ENCODE results near the gene NOPCHAP1. TPM values are rescaled to one million over a fixed set of nuclear protein-coding genes. Genes with fewer than 3 reads are reported as not detected.

The NOPCHAP1 gene
- total and polyA plus RNA-seq, 10 of the 15 experiments (the other 5 are each of a cell fraction or from before 2014, with no cell fraction given) = 28.0 to 115 (median 40.9) TPM

- ChIA-PET CTCF (interaction anchor here (2.0 kb wide), 1 partner anchor 26 kb away, joined by 5 read pairs; no protein-coding TSS in a partner anchor), POLR2A (no interaction called here), RAD21 (ENCODE audit: unreplicated experiment) (interaction anchor here (0.5 to 2.3 kb wide), 3 partner anchors 26 to 70 kb away, joined by 3 to 12 read pairs (median 3); no protein-coding TSS in a partner anchor), SMC1A (ENCODE audit: uncharacterized antibody, unreplicated experiment) (interaction anchor here (1.8 to 4.0 kb wide), 2 partner anchors 25 to 28 kb away, joined by 4 to 24 read pairs; no protein-coding TSS in a partner anchor)
- Histone ChIP-seq H3K79me2 (ENCODE audit: control insufficient read depth, insufficient read depth, low read length) (peaks cover 6% of the 10 kb centered on the region), H3K4me1 (ENCODE audit: control insufficient read depth, insufficient read depth, low read length) (peaks cover 10% of the 10 kb centered on the region), H3K4me2 (ENCODE audit: control insufficient read depth, insufficient read depth) (peak overlapping the region; percentile 61), H4K20me1 (ENCODE audit: control insufficient read depth, insufficient read depth) (no peaks in the 10 kb centered on the region), H2AFZ (ENCODE audit: control insufficient read depth, low read depth, low read length) (no peak overlapping the region; the same call in 1 of the 2 replicates), H3K9ac (ENCODE audit: control insufficient read depth, insufficient read depth, low read length) (peak overlapping the region; percentile 62), H3K4me3 (peak overlapping the region; percentile 81), H3K27ac (ENCODE audit: control insufficient read depth, insufficient read depth) (peak overlapping the region; percentile 64; the same call in 1 of the 2 replicates), H3K9me3 (replicated peaks; ENCODE audit: control insufficient read depth, insufficient read depth, low read length) (no peaks in the 10 kb centered on the region), H3K36me3 (ENCODE audit: control insufficient read depth in 2 of 2, insufficient read depth in 2 of 2, low read length in 1 of 2) (no peaks in the 10 kb centered on the region), H3K27me3 (replicated peaks in 1 of 2; ENCODE audit: control insufficient read depth in 2 of 2, insufficient read depth in 2 of 2, low read length in 1 of 2) (no peaks in the 10 kb centered on the region)
- in situ Hi-C loops (cut with MboI) = no loop called here
- DNase-seq (ENCODE audit: low read depth, low spot score) = no peak
- WGBS (ENCODE audit: insufficient coverage, insufficient replicate concordance, low lambda C conversion rate, missing lambda C conversion rate) = 19% methylated on average over 13 of the region's 13 CpGs
- no peak for FAIRE-seq
- TSS peak; percentile 59 for BruUV-seq (replicated peaks)
- ATAC-seq = no peak
- intact Hi-C loops (cut with micrococcal nuclease; ENCODE audit: unreplicated experiment) = loop anchor here (10.0 kb wide), 1 partner anchor 272 kb away; no protein-coding TSS in a partner anchor
- TF ChIP-seq MLLT1 (IDR thresholded peaks at IDR 0.05) (peak; percentile 65; the same call in 1 of the 2 replicates), REST (IDR thresholded peaks at IDR 0.05; ENCODE audit: low read depth, low read length) (no peak)
Observed at GRCh38 chr12:104956870-104957718, 29.0 kb upstream of the NOPCHAP1 start.
